ENCODE results near the gene EBP.

- TF ChIP-seq RAD21 (CRISPR knock-in tag; conservative IDR thresholded peaks at IDR 0.05 in 1 of 2, IDR thresholded peaks at IDR 0.05 in 1 of 2) = no peak
- no peak for TF ChIP-seq ZBTB2 (IDR thresholded peaks at IDR 0.05)
- no peak for TF ChIP-seq USF2 (CRISPR knock-in tag; IDR thresholded peaks at IDR 0.05)
- no peak for TF ChIP-seq MIER1 (IDR thresholded peaks at IDR 0.05; ENCODE audit: low read depth)
- TF ChIP-seq CTCF (IDR thresholded peaks at IDR 0.05 in 2 of 3, conservative IDR thresholded peaks at IDR 0.05 in 1 of 3; ENCODE audit: insufficient read depth in 2 of 3, low read depth in 1 of 3, low read length in 3 of 3) = no peak
- TF ChIP-seq ZNF431 (CRISPR knock-in tag; IDR thresholded peaks at IDR 0.05) = no peak
Observed at GRCh38 chrX:48491809-48492208, 29.8 kb upstream of the EBP start.
